Endothelial cell of hepatic sinusoid (primary cell): ENCODE data around the gene PDE6H.

Source experiments
- in situ Hi-C: cut with HindIII; loops from 2 replicates; pipeline ENCODE4 v1.10.0; 2017; ENCODE audit warnings: low sequenced_read_pairs

Gene PDE6H

GRCh38 chr12:14999021-14999694, 26.3 kb downstream of the PDE6H start:
- in situ Hi-C loops = no loop called here

GRCh38 chr12:14999695-15000365, 27.0 kb downstream of the PDE6H start:
- in situ Hi-C loops = no loop called here

- in situ Hi-C loops = no loop called here
These were observed 27.7 kb downstream of the PDE6H start for GRCh38 chr12:15000575-15000974.

GRCh38 chr12:15001733-15002382, 29.0 kb downstream of the PDE6H start:
- in situ Hi-C loops = no loop called here

GRCh38 chr12:15004421-15004820, 31.6 kb downstream of the PDE6H start:
- in situ Hi-C loops = no loop called here

- in situ Hi-C loops = no loop called here
These were observed 32.2 kb downstream of the PDE6H start for GRCh38 chr12:15005064-15005463.

GRCh38 chr12:15007551-15007950, 34.7 kb downstream of the PDE6H start:
- in situ Hi-C loops = no loop called here

- in situ Hi-C loops = no loop called here
These were observed 38.3 kb downstream of the PDE6H start for GRCh38 chr12:15011162-15011561.

- in situ Hi-C loops = no loop called here
These were observed 40.9 kb downstream of the PDE6H start for GRCh38 chr12:15013634-15014179.

- in situ Hi-C loops = no loop called here
These were observed 41.9 kb downstream of the PDE6H start for GRCh38 chr12:15014708-15015107.

- in situ Hi-C loops = no loop called here
These were observed 42.3 kb downstream of the PDE6H start for GRCh38 chr12:15015121-15015520.

- in situ Hi-C loops = no loop called here
These were observed 47.3 kb downstream of the PDE6H start for GRCh38 chr12:15020156-15020555.
